ENCODE results near the gene TRIP12.
A peak's percentile ranks its signal among the peaks of the same experiment; 100 is the strongest.

Gene TRIP12

DNA sequence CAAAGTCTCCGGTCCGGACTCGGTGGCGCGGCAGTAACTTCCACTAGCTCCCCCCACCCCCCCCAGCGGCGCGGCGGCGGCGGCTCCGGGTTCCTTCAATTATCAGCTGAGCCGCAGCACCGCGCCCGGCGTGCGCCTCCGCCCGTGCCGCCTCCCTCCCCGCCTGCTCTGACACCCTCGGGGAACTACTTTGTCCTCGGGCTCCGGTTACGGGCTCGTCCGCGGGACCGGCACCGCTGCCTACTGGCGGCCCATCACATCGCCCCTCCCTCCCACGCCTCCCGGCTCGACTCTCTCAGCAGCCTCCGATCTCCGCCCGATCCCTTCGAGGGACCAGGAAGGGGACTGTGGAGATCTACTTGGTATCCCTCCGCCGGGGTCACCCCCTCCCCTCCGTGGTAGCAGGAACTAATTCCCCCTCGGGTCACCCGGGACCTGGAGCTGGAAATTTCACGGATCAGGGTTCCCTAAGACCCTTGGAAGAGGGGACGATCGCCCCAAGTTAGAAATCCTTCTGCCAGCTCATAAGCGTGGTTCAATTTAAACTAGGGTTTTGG is at the start of gene TRIP12 (continued):
- TF ChIP-seq, protein P1, sequence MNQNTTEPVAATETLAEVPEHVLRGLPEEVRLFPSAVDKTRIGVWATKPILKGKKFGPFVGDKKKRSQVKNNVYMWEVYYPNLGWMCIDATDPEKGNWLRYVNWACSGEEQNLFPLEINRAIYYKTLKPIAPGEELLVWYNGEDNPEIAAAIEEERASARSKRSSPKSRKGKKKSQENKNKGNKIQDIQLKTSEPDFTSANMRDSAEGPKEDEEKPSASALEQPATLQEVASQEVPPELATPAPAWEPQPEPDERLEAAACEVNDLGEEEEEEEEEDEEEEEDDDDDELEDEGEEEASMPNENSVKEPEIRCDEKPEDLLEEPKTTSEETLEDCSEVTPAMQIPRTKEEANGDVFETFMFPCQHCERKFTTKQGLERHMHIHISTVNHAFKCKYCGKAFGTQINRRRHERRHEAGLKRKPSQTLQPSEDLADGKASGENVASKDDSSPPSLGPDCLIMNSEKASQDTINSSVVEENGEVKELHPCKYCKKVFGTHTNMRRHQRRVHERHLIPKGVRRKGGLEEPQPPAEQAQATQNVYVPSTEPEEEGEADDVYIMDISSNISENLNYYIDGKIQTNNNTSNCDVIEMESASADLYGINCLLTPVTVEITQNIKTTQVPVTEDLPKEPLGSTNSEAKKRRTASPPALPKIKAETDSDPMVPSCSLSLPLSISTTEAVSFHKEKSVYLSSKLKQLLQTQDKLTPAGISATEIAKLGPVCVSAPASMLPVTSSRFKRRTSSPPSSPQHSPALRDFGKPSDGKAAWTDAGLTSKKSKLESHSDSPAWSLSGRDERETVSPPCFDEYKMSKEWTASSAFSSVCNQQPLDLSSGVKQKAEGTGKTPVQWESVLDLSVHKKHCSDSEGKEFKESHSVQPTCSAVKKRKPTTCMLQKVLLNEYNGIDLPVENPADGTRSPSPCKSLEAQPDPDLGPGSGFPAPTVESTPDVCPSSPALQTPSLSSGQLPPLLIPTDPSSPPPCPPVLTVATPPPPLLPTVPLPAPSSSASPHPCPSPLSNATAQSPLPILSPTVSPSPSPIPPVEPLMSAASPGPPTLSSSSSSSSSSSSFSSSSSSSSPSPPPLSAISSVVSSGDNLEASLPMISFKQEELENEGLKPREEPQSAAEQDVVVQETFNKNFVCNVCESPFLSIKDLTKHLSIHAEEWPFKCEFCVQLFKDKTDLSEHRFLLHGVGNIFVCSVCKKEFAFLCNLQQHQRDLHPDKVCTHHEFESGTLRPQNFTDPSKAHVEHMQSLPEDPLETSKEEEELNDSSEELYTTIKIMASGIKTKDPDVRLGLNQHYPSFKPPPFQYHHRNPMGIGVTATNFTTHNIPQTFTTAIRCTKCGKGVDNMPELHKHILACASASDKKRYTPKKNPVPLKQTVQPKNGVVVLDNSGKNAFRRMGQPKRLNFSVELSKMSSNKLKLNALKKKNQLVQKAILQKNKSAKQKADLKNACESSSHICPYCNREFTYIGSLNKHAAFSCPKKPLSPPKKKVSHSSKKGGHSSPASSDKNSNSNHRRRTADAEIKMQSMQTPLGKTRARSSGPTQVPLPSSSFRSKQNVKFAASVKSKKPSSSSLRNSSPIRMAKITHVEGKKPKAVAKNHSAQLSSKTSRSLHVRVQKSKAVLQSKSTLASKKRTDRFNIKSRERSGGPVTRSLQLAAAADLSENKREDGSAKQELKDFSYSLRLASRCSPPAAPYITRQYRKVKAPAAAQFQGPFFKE (tag by site-specific recombination; IDR thresholded peaks at IDR 0.05; ENCODE audit: borderline replicate concordance): no peak
- TF ChIP-seq ZFHX2 (tag by site-specific recombination; conservative IDR thresholded peaks at IDR 0.05) (peak; percentile 90), ZNF24 (tag by site-specific recombination; IDR thresholded peaks at IDR 0.05) (peak; percentile 76), BCL11B (tag by site-specific recombination; IDR thresholded peaks at IDR 0.05; ENCODE audit: low read depth) (peak; percentile 95), MZF1 (tag by site-specific recombination; IDR thresholded peaks at IDR 0.05; ENCODE audit: borderline replicate concordance) (peak; percentile 89), ZNF221 (tag by site-specific recombination; IDR thresholded peaks at IDR 0.05; ENCODE audit: borderline replicate concordance) (no peak), ZNF544 (tag by site-specific recombination; IDR thresholded peaks at IDR 0.05) (no peak), ZNF266 (tag by site-specific recombination; IDR thresholded peaks at IDR 0.05; ENCODE audit: low read depth) (no peak), KLF16 (tag by site-specific recombination; IDR thresholded peaks at IDR 0.05) (peak; percentile 96), OSR2 (tag by site-specific recombination; IDR thresholded peaks at IDR 0.05) (peak; percentile 36), ZNF610 (tag by site-specific recombination; IDR thresholded peaks at IDR 0.05; ENCODE audit: borderline replicate concordance) (peak; percentile 70; the same call in 1 of the 2 replicates), ZNF2 (tag by site-specific recombination; IDR thresholded peaks at IDR 0.05) (peak; percentile 88), GLIS2 (tag by site-specific recombination; IDR thresholded peaks at IDR 0.05) (peak; percentile 84), ZSCAN23 (tag by site-specific recombination; IDR thresholded peaks at IDR 0.05) (peak; percentile 57; the same call in 1 of the 2 replicates), ZNF558 (tag by site-specific recombination; IDR thresholded peaks at IDR 0.05) (no peak), ZNF571 (tag by site-specific recombination; IDR thresholded peaks at IDR 0.05) (no peak), ZNF654 (tag by site-specific recombination; IDR thresholded peaks at IDR 0.05; ENCODE audit: low read depth) (no peak), ZNF843 (tag by site-specific recombination; IDR thresholded peaks at IDR 0.05) (peak; percentile 69), SETDB1 (IDR thresholded peaks at IDR 0.05; ENCODE audit: insufficient read length, low read length) (no peak), ZNF302 (tag by site-specific recombination; IDR thresholded peaks at IDR 0.05; ENCODE audit: low read depth) (no peak), ZNF561 (tag by site-specific recombination; IDR thresholded peaks at IDR 0.05; ENCODE audit: borderline replicate concordance) (peak; percentile 72), TCF7L2 (IDR thresholded peaks at IDR 0.05; ENCODE audit: borderline replicate concordance, low read depth, low read length) (peak; percentile 53; the same call in 1 of the 2 replicates), ZNF140 (tag by site-specific recombination; IDR thresholded peaks at IDR 0.05) (no peak), ZNF202 (tag by site-specific recombination; IDR thresholded peaks at IDR 0.05; ENCODE audit: borderline replicate concordance) (no peak), ZNF514 (tag by site-specific recombination; IDR thresholded peaks at IDR 0.05) (no peak)
- TF ChIP-seq, protein P2, sequence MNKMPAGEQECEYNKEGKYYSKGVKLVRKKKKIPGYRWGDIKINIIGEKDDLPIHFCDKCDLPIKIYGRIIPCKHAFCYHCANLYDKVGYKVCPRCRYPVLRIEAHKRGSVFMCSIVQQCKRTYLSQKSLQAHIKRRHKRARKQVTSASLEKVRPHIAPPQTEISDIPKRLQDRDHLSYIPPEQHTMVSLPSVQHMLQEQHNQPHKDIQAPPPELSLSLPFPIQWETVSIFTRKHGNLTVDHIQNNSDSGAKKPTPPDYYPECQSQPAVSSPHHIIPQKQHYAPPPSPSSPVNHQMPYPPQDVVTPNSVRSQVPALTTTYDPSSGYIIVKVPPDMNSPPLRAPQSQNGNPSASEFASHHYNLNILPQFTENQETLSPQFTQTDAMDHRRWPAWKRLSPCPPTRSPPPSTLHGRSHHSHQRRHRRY (tag by site-specific recombination; IDR thresholded peaks at IDR 0.05): no peak
- TF ChIP-seq, protein P3, sequence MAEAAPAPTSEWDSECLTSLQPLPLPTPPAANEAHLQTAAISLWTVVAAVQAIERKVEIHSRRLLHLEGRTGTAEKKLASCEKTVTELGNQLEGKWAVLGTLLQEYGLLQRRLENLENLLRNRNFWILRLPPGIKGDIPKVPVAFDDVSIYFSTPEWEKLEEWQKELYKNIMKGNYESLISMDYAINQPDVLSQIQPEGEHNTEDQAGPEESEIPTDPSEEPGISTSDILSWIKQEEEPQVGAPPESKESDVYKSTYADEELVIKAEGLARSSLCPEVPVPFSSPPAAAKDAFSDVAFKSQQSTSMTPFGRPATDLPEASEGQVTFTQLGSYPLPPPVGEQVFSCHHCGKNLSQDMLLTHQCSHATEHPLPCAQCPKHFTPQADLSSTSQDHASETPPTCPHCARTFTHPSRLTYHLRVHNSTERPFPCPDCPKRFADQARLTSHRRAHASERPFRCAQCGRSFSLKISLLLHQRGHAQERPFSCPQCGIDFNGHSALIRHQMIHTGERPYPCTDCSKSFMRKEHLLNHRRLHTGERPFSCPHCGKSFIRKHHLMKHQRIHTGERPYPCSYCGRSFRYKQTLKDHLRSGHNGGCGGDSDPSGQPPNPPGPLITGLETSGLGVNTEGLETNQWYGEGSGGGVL (tag by site-specific recombination; IDR thresholded peaks at IDR 0.05): peak; percentile 82
- TF ChIP-seq, protein P4, sequence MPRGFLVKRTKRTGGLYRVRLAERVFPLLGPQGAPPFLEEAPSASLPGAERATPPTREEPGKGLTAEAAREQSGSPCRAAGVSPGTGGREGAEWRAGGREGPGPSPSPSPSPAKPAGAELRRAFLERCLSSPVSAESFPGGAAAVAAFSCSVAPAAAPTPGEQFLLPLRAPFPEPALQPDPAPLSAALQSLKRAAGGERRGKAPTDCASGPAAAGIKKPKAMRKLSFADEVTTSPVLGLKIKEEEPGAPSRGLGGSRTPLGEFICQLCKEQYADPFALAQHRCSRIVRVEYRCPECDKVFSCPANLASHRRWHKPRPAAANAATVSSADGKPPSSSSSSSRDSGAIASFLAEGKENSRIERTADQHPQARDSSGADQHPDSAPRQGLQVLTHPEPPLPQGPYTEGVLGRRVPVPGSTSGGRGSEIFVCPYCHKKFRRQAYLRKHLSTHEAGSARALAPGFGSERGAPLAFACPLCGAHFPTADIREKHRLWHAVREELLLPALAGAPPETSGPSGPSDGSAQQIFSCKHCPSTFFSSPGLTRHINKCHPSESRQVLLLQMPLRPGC (tag by site-specific recombination; IDR thresholded peaks at IDR 0.05): peak; percentile 74; the same call in 1 of the 2 replicates
- TF ChIP-seq, protein P5, sequence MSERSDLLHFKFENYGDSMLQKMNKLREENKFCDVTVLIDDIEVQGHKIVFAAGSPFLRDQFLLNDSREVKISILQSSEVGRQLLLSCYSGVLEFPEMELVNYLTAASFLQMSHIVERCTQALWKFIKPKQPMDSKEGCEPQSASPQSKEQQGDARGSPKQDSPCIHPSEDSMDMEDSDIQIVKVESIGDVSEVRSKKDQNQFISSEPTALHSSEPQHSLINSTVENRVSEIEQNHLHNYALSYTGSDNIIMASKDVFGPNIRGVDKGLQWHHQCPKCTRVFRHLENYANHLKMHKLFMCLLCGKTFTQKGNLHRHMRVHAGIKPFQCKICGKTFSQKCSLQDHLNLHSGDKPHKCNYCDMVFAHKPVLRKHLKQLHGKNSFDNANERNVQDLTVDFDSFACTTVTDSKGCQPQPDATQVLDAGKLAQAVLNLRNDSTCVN (tag by site-specific recombination; optimal IDR thresholded peaks at IDR 0.05): peak; percentile 77
